OCI-LY1 (cell line): Measurements from ENCODE around the gene UBE2Q1.

Experiments
- CTCF ChIP-seq: fragments of 200-600 bp; sonication (generic), shearing (Covaris generic); IDR thresholded peaks from 2 replicates; pipeline ENCODE4 v1.5.1; 2017; ENCODE audit warnings: mild to moderate bottlenecking, antibody characterized with exemption, low read length, moderate library complexity, mixed read lengths
- EZH2 ChIP-seq: fragments of 200-600 bp; sonication (generic), shearing (Covaris generic); IDR thresholded peaks from 2 replicates; pipeline ENCODE4 v1.8.0; 2017; ENCODE audit warnings: borderline replicate concordance, mixed run types, mild to moderate bottlenecking, antibody characterized with exemption, low read length, moderate library complexity, mixed read lengths

DNA sequence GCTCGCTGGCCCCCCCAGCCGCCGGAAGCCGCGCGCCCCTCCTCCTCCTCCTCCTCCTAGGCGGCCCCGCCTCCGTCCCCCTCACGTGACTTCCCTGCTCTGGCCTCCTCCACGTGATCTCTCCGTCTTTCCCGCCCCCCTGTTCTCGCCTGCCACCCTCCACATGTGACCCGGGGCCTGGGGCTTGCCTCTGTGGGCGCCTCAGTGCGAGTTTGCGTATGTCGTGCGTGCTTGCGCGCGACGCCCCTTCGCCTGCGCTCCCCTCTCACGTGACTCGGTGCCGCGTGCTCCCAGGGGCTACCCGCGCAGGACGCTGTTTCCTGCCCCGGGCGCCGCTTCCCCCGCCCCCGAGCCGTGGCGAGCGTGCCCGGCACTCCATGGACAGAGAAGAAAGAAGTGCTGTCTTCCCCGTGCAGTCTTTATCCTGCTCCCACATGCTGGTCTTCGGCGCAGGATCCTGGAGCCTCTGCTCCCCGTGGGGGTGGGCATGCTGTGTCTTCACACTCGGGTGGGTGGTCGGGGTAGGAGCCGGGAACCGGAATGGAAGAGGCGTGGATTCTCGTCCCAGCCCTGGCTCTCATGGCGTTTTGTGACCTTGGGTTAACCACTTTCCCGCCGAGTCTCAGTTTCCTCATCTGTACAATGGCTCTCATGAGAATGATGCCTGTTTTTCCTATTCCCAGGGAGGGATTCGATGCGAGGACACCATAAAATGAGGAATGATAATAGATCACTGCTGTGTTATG is 431 bp upstream of the UBE2Q1 start:
- TF ChIP-seq CTCF (no peak), EZH2 (no peak)
